H9 (cell line): ENCODE results near the gene CES2. TPM values are rescaled to one million over a fixed set of nuclear protein-coding genes. Genes with fewer than 3 reads are reported as not detected.

ENCODE experiments used
- DNase-seq: peaks from one replicate; pipeline ENCODE4 v3.0.0-alpha.2; 2017
- H2AFZ ChIP-seq: one replicate; pipeline ENCODE4 v1.6.1; 2013; ENCODE audit warnings: mild to moderate bottlenecking, low read length, control low read depth, moderate library complexity
- H2AK5ac ChIP-seq: 2 replicates; pipeline ENCODE4 v1.6.1; 2013; ENCODE audit warnings: low read length, control low read depth, mixed read lengths; ENCODE audit not compliant: insufficient read length
- H2BK120ac ChIP-seq: one replicate; pipeline ENCODE4 v1.6.1; 2013; ENCODE audit warnings: low read depth, mild to moderate bottlenecking, low read length, control low read depth, inconsistent platforms; ENCODE audit not compliant: poor library complexity, severe bottlenecking
- H2BK12ac ChIP-seq: 2 replicates; pipeline ENCODE4 v1.6.1; 2013; ENCODE audit warnings: low read length, control low read depth, mixed read lengths, low read depth; ENCODE audit not compliant: insufficient read length
- H2BK15ac ChIP-seq: 2 replicates; pipeline ENCODE4 v1.6.1; 2013; ENCODE audit warnings: low read depth, low read length, control low read depth
- H2BK20ac ChIP-seq: one replicate; pipeline ENCODE4 v1.6.1; 2013; ENCODE audit warnings: low read depth, mild to moderate bottlenecking, low read length, control low read depth, inconsistent platforms; ENCODE audit not compliant: poor library complexity, severe bottlenecking
- H2BK5ac ChIP-seq: 2 replicates; pipeline ENCODE4 v1.6.1; 2013; ENCODE audit warnings: low read length, control low read depth, mixed read lengths; ENCODE audit not compliant: insufficient read length
- H3K14ac ChIP-seq: 2 replicates; pipeline ENCODE4 v1.6.1; 2013; ENCODE audit warnings: low read length, control low read depth; ENCODE audit not compliant: insufficient read depth
- H3K18ac ChIP-seq: 2 replicates; pipeline ENCODE4 v1.6.1; 2013; ENCODE audit warnings: low read depth, mild to moderate bottlenecking, mixed read lengths, low read length, control low read depth; ENCODE audit not compliant: insufficient read length
- H3K23ac ChIP-seq: 2 replicates; pipeline ENCODE4 v1.6.1; 2013; ENCODE audit warnings: low read length, control low read depth, mixed read lengths, low read depth; ENCODE audit not compliant: insufficient read length
- H3K23me2 ChIP-seq: 2 replicates; pipeline ENCODE4 v1.6.1; 2013; ENCODE audit warnings: low read depth, mild to moderate bottlenecking, mixed read lengths, low read length, control low read depth; ENCODE audit not compliant: insufficient read length, poor library complexity, severe bottlenecking
- H3K27ac ChIP-seq: 2 replicates; pipeline ENCODE4 v1.5.1; 2013; ENCODE audit warnings: low read length, control low read depth, mixed read lengths, low read depth; ENCODE audit not compliant: insufficient read length
- H3K27me3 ChIP-seq: 2 replicates; pipeline ENCODE4 v1.6.1; 2013; ENCODE audit warnings: low read length, control low read depth, inconsistent platforms; ENCODE audit not compliant: insufficient read depth
- H3K4ac ChIP-seq: 2 replicates; pipeline ENCODE4 v1.6.1; 2013; ENCODE audit warnings: low read depth, mild to moderate bottlenecking, control low read depth, inconsistent platforms, low read length, moderate library complexity
- H3K4me1 ChIP-seq: 2 replicates; pipeline ENCODE4 v1.6.1; 2013; ENCODE audit warnings: low read length, control low read depth, inconsistent platforms; ENCODE audit not compliant: insufficient read depth
- H3K4me2 ChIP-seq: 2 replicates; pipeline ENCODE4 v1.6.1; 2013; ENCODE audit warnings: low read length, control low read depth, mixed read lengths; ENCODE audit not compliant: insufficient read length, insufficient read depth
- H3K56ac ChIP-seq: 2 replicates; pipeline ENCODE4 v1.6.1; 2013; ENCODE audit warnings: low read depth, mild to moderate bottlenecking, mixed read lengths, low read length, control low read depth; ENCODE audit not compliant: insufficient read length
- H3K79me1 ChIP-seq: 2 replicates; pipeline ENCODE4 v1.6.1; 2013; ENCODE audit warnings: low read depth, mild to moderate bottlenecking, moderate library complexity, low read length, control low read depth, inconsistent platforms; ENCODE audit not compliant: insufficient read depth, poor library complexity, severe bottlenecking
- H3K79me2 ChIP-seq: 2 replicates; pipeline ENCODE4 v1.6.1; 2013; ENCODE audit warnings: low read length, control low read depth, inconsistent platforms; ENCODE audit not compliant: insufficient read depth
- H3K9ac ChIP-seq: 2 replicates; pipeline ENCODE4 v1.6.1; 2013; ENCODE audit warnings: low read length, control low read depth, mixed read lengths; ENCODE audit not compliant: insufficient read length; ENCODE audit errors: extremely low read depth
- H3K9me3 ChIP-seq: one replicate; pipeline ENCODE4 v1.6.1; 2013; ENCODE audit warnings: low read depth, low read length, inconsistent platforms; ENCODE audit not compliant: control insufficient read depth
- H3T11ph ChIP-seq: one replicate; pipeline ENCODE4 v1.6.1; 2013; ENCODE audit warnings: mild to moderate bottlenecking, low read length, control low read depth, inconsistent platforms
- H4K20me1 ChIP-seq: one replicate; pipeline ENCODE4 v1.6.1; 2013; ENCODE audit not compliant: control insufficient read depth, insufficient read length, insufficient read depth
- H4K5ac ChIP-seq: 2 replicates; pipeline ENCODE4 v1.6.1; 2013; ENCODE audit warnings: low read depth, mild to moderate bottlenecking, mixed read lengths, low read length, control low read depth; ENCODE audit not compliant: insufficient read length
- H4K8ac ChIP-seq: replicated peaks from 2 replicates; pipeline ENCODE4 v1.6.1; 2013; ENCODE audit warnings: low read length, control low read depth, mixed read lengths, low read depth; ENCODE audit not compliant: insufficient read length
- H4K91ac ChIP-seq: 2 replicates; pipeline ENCODE4 v1.6.1; 2013; ENCODE audit warnings: low read depth, mild to moderate bottlenecking, moderate library complexity, mixed read lengths, low read length, control low read depth; ENCODE audit not compliant: insufficient read length
- H3K27ac Mint-ChIP-seq, 3 experiments: 2 replicates in 2 of 3; 3 replicates in 1 of 3; pipeline ENCODE4 v1.8.0; 2020 to 2021; ENCODE audit warnings: mixed read lengths in 3 of 3, mild to moderate bottlenecking in 1 of 3, moderate library complexity in 1 of 3
- H3K27me3 Mint-ChIP-seq: 2 replicates; pipeline ENCODE4 v1.8.0; 2021; ENCODE audit warnings: low read depth, mild to moderate bottlenecking, moderate library complexity, mixed read lengths
- H3K36me3 Mint-ChIP-seq, 3 experiments: 2 replicates in 2 of 3; 3 replicates in 1 of 3; pipeline ENCODE4 v1.8.0; 2020 to 2021; ENCODE audit warnings: low read depth in 3 of 3, mixed read lengths in 3 of 3; ENCODE audit not compliant: insufficient read depth in 1 of 3
- H3K4me1 Mint-ChIP-seq, 2 experiments: 2 replicates each; pipeline ENCODE4 v1.8.0; 2020; ENCODE audit warnings: mixed read lengths in 2 of 2
- H3K4me3 Mint-ChIP-seq, 2 experiments: 2 replicates in 1 of 2; 3 replicates in 1 of 2; pipeline ENCODE4 v1.8.0; 2020 to 2021; ENCODE audit warnings: mild to moderate bottlenecking in 2 of 2, mixed read lengths in 2 of 2, moderate library complexity in 1 of 2
- H3K9me3 Mint-ChIP-seq, 2 experiments: 2 replicates in 1 of 2; 3 replicates in 1 of 2; pipeline ENCODE4 v1.8.0; 2020; ENCODE audit warnings: mild to moderate bottlenecking in 2 of 2, mixed read lengths in 2 of 2, moderate library complexity in 1 of 2
- CTCF ChIP-seq: fragments of 200-600 bp; sonication (generic); conservative IDR thresholded peaks from 3 replicates; pipeline ENCODE4 v1.8.0; 2021; ENCODE audit warnings: antibody characterized with exemption, mild to moderate bottlenecking
- WGBS: extraction: QIAGEN DNeasy Blood & Tissue Kit; methylation state at CpG from one replicate; pipeline ENCODE4 v1.1.7; 2013; ENCODE audit warnings: missing lambda C conversion rate, low lambda C conversion rate, mixed read lengths; ENCODE audit not compliant: insufficient read length; ENCODE audit errors: extremely low coverage; 5-methylcytosine and 5-hydroxymethylcytosine counted together
- total RNA-seq: library from RNA; stranded (reverse); gene quantifications from 2 replicates; pipeline ENCODE4 v1.2.1, GENCODE V29; 2021

CES2 gene
- total RNA-seq, 1 experiment from 2014 or later = 28.2 TPM

DNA sequence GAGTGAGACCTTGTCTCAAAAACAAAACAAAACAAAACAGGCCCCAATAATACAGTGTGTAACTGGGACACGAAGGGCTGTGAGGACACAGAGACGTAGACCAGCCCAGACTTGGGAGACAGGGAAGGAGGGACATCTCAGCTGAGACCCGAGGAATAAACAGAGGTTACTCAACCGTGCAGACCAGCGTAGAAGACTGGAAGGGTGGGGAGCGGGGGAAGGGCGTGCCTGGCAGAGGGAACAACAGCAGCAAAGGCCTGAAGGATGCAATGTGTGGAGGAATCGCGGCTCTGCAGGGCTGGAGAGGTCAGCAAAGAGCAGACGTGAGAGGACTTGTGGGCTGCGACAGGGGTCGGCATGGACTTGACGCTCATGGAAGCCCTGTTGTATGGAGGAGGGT is 41.4 kb downstream of the CES2 start:
- Histone ChIP-seq H3K9me3 (no peaks in the 10 kb centered on the region), H3T11ph (no peak overlapping the region), H3K9ac (no peak overlapping the region), H2BK120ac (no peak overlapping the region), H2BK15ac (no peak overlapping the region), H3K27me3 (no peaks in the 10 kb centered on the region), H3K4me2 (no peak overlapping the region), H3K79me2 (no peaks in the 10 kb centered on the region), H4K91ac (no peak overlapping the region), H4K8ac (no peak overlapping the region), H2BK20ac (no peak overlapping the region), H3K23ac (no peak overlapping the region), H3K79me1 (no peaks in the 10 kb centered on the region), H3K18ac (no peak overlapping the region), H3K23me2 (no peaks in the 10 kb centered on the region), H4K20me1 (no peaks in the 10 kb centered on the region), H3K4ac (no peak overlapping the region), H3K4me1 (no peaks in the 10 kb centered on the region; the same call in 1 of the 2 replicates), H3K56ac (no peak overlapping the region), H3K27ac (no peak overlapping the region), H3K14ac (no peak overlapping the region), H2BK5ac (no peak overlapping the region), H4K5ac (no peak overlapping the region), H2AFZ (no peak overlapping the region), H2BK12ac (no peak overlapping the region), H2AK5ac (no peak overlapping the region)
- TF ChIP-seq CTCF = no peak
- peaks cover 6% of the 10 kb centered on the region for H3K27me3 Mint-ChIP-seq
- no CpG with 5 or more reads among the region's 13 CpGs for WGBS
- H3K9me3 Mint-ChIP-seq = no peaks in the 10 kb centered on the region; a peak in 1 of 5 replicates
- H3K4me3 Mint-ChIP-seq = no peak overlapping the region
- H3K36me3 Mint-ChIP-seq = no peaks in the 10 kb centered on the region
- peaks cover 10 to 12% of the 10 kb centered on the region in 2 experiments for H3K4me1 Mint-ChIP-seq
- no peak overlapping the region; a peak in 1 of 7 replicates for H3K27ac Mint-ChIP-seq
- DNase-seq = no peak
